ENCODE measurements around the gene ARHGAP27. TPM values are rescaled to one million over a fixed set of nuclear protein-coding genes. Genes with fewer than 3 reads are reported as not detected.

Gene ARHGAP27
- total and polyA plus RNA-seq, 2 donors (not counting 1 experiment from before 2014, with no cell fraction given): 0.57 to 3.3 TPM

DNA sequence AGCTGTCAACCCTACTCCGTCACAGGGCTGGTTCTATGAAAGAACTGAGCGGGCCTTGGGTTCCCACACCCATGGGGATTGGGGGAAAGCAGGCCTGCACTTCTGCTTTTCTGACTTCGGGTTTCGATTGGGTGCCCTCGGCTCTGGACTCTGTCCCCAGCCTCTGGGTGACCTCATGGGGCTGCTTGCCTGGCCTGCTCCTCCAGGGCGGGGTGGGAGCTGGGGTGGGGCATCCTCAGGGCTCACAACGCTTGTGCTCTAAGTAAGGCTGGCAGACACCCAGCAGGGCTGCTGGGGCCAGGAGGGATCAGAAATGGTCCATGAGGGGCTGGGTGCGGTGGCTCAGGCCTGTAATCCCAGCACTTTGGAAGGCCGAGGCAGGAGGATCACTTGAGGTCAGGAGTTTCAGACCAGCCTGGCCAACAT lies 19.2 kb downstream of the ARHGAP27 start:
- no peak overlapping the region for H3K4me3 ChIP-seq (replicated peaks in 1 of 4; ENCODE audit: control extremely low read depth in 1 of 4, insufficient read depth in 1 of 4, low read depth in 3 of 4, low read length in 4 of 4)
- DNase-seq (ENCODE audit: low read depth in 2 of 2): no peak
- no peak overlapping the region for H2AFZ ChIP-seq (ENCODE audit: low read length)
- no peaks in the 10 kb centered on the region for H3K79me2 ChIP-seq (ENCODE audit: control insufficient read depth, insufficient read depth, low read length)
- H3K27ac ChIP-seq (ENCODE audit: insufficient read depth, low read length): no peak overlapping the region
- H3K9ac ChIP-seq (ENCODE audit: insufficient read depth, low read length): no peak overlapping the region
- H3K27me3 ChIP-seq (ENCODE audit: control insufficient read depth, insufficient read depth, low read length): peaks cover 4% of the 10 kb centered on the region
- TF ChIP-seq, protein P1, sequence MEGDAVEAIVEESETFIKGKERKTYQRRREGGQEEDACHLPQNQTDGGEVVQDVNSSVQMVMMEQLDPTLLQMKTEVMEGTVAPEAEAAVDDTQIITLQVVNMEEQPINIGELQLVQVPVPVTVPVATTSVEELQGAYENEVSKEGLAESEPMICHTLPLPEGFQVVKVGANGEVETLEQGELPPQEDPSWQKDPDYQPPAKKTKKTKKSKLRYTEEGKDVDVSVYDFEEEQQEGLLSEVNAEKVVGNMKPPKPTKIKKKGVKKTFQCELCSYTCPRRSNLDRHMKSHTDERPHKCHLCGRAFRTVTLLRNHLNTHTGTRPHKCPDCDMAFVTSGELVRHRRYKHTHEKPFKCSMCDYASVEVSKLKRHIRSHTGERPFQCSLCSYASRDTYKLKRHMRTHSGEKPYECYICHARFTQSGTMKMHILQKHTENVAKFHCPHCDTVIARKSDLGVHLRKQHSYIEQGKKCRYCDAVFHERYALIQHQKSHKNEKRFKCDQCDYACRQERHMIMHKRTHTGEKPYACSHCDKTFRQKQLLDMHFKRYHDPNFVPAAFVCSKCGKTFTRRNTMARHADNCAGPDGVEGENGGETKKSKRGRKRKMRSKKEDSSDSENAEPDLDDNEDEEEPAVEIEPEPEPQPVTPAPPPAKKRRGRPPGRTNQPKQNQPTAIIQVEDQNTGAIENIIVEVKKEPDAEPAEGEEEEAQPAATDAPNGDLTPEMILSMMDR (conservative IDR thresholded peaks at IDR 0.05 in 1 of 2, IDR thresholded peaks at IDR 0.05 in 1 of 2; ENCODE audit: low read depth in 1 of 2, low read length in 2 of 2): no peak
- no peak for TF ChIP-seq EZH2 (IDR thresholded peaks at IDR 0.05; ENCODE audit: low read length, missing control alignments)
- no peaks in the 10 kb centered on the region for H3K36me3 ChIP-seq (ENCODE audit: control insufficient read depth, insufficient read depth, low read length)
- no peaks in the 10 kb centered on the region for H3K9me3 ChIP-seq (ENCODE audit: control insufficient read depth, insufficient read depth, low read depth, low read length)
- H3K4me2 ChIP-seq (ENCODE audit: extremely low read depth, insufficient read depth, low read length): no peak overlapping the region
- no peaks in the 10 kb centered on the region for H3K4me1 ChIP-seq (ENCODE audit: control insufficient read depth, extremely low read depth, insufficient read depth, low read length)
- peaks cover 2% of the 10 kb centered on the region for H4K20me1 ChIP-seq (ENCODE audit: control insufficient read depth, extremely low read depth, insufficient read depth, low read length)

DNA sequence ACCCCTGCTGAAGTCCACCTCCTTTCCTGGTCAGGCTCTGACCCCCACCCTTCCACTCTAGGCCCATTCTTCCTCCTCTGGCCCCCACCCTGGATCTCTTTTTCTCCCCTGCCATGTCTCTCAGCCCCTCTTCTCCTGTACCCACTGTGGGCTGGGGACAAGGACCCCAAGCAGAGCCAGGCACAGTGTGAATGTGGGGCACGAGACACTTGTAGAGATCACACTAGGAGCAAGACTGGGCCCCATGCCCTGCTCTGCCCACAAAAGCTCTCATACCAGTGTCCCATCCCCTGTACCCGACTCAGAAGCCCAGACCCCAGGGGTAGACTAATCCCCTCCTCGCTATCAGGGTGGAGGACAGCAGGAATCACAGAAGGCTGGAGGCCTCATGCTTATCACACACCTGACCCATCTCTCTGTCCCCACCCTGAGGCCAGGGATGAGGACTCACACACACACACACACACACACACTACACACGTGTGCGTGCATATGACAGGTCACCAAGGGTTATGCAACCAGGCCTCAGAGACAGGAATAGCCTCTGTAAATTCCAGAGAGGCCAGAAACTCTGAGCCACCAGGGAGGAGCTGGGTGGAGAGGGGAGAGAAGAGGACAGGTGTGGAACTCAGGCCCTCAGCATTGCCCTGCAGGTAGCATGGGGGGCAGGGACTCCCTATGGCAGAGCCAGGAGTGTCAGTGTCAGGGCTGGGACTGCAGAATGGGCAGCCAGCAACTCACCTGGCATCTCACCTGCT lies 21.1 kb downstream of the ARHGAP27 start:
- no peak for TF ChIP-seq EZH2 (IDR thresholded peaks at IDR 0.05; ENCODE audit: low read length, missing control alignments)
- TF ChIP-seq, protein P1 (conservative IDR thresholded peaks at IDR 0.05 in 1 of 2, IDR thresholded peaks at IDR 0.05 in 1 of 2; ENCODE audit: low read depth in 1 of 2, low read length in 2 of 2): no peak
- Histone ChIP-seq H4K20me1 (ENCODE audit: control insufficient read depth, extremely low read depth, insufficient read depth, low read length) (peaks cover 2% of the 10 kb centered on the region), H3K4me1 (ENCODE audit: control insufficient read depth, extremely low read depth, insufficient read depth, low read length) (no peaks in the 10 kb centered on the region), H3K27ac (ENCODE audit: insufficient read depth, low read length) (no peak overlapping the region), H3K4me3 (replicated peaks in 1 of 4; ENCODE audit: control extremely low read depth in 1 of 4, insufficient read depth in 1 of 4, low read depth in 3 of 4, low read length in 4 of 4) (no peak overlapping the region), H3K36me3 (ENCODE audit: control insufficient read depth, insufficient read depth, low read length) (no peaks in the 10 kb centered on the region), H3K27me3 (ENCODE audit: control insufficient read depth, insufficient read depth, low read length) (peaks cover 4% of the 10 kb centered on the region), H3K79me2 (ENCODE audit: control insufficient read depth, insufficient read depth, low read length) (no peaks in the 10 kb centered on the region), H3K4me2 (ENCODE audit: extremely low read depth, insufficient read depth, low read length) (no peak overlapping the region), H3K9ac (ENCODE audit: insufficient read depth, low read length) (no peak overlapping the region), H3K9me3 (ENCODE audit: control insufficient read depth, insufficient read depth, low read depth, low read length) (no peaks in the 10 kb centered on the region), H2AFZ (ENCODE audit: low read length) (no peak overlapping the region)
- DNase-seq (ENCODE audit: low read depth in 2 of 2): no peak

DNA sequence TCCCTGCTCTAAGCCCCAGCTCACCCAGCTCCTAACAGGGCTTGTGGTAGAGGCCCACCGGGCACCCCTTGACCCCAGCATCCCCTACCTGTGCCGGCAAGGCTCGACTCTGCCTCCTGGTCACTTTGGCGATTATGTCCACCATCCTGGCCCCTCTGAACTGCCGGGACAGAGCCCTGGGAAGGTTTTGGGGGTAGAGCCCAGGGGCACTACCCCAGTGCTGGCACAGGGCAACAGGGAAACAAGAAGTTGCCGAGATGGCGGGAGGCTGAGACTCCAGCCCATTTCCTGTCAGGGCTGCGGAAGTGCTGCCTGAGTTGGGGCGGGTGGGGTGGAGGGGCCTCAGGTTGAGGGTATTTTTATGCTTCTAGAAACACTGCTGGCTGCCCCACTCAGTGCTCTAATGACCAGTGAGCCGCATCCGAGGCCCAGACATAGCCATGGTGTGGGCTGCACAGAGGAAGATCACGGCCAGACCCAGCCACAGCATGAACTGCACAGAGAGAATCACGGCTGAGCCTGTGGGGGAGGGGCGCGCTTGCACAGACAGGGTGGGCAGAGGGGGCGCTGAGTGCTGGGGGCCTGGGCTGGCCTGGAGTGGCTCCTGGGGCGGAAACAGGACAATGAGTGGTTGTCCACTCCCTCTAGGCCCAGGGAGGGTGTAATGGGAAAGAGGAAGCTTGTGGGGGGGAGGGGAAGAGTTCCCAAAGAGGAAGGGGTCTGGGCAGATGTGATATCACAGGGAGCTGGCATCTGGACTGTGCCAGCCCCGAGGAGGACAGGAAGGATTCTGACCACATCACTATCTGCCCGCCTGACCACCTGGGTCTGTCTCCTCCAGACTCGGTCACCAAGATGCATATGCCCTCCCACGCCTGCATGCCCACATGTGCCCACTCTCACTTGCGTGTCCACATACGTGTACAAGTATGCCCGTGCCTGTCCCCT lies 22.3 kb downstream of the ARHGAP27 start:
- TF ChIP-seq, protein P1 (conservative IDR thresholded peaks at IDR 0.05 in 1 of 2, IDR thresholded peaks at IDR 0.05 in 1 of 2; ENCODE audit: low read depth in 1 of 2, low read length in 2 of 2): no peak
- no peak for TF ChIP-seq EZH2 (IDR thresholded peaks at IDR 0.05; ENCODE audit: low read length, missing control alignments)
- no peak overlapping the region for H3K4me2 ChIP-seq (ENCODE audit: extremely low read depth, insufficient read depth, low read length)
- peaks cover 8% of the 10 kb centered on the region for H3K27me3 ChIP-seq (ENCODE audit: control insufficient read depth, insufficient read depth, low read length)

More for the DNA sequence above, 22.3 kb downstream of the ARHGAP27 start:
- no peaks in the 10 kb centered on the region for H3K9me3 ChIP-seq (ENCODE audit: control insufficient read depth, insufficient read depth, low read depth, low read length)
- no peak overlapping the region for H3K27ac ChIP-seq (ENCODE audit: insufficient read depth, low read length)
- H3K9ac ChIP-seq (ENCODE audit: insufficient read depth, low read length): no peak overlapping the region
- H2AFZ ChIP-seq (ENCODE audit: low read length): no peak overlapping the region
- H3K36me3 ChIP-seq (ENCODE audit: control insufficient read depth, insufficient read depth, low read length): no peaks in the 10 kb centered on the region
- DNase-seq (ENCODE audit: low read depth in 2 of 2): no peak
- H3K79me2 ChIP-seq (ENCODE audit: control insufficient read depth, insufficient read depth, low read length): no peaks in the 10 kb centered on the region
- H3K4me1 ChIP-seq (ENCODE audit: control insufficient read depth, extremely low read depth, insufficient read depth, low read length): peaks cover 2% of the 10 kb centered on the region
- no peak overlapping the region for H3K4me3 ChIP-seq (replicated peaks in 1 of 4; ENCODE audit: control extremely low read depth in 1 of 4, insufficient read depth in 1 of 4, low read depth in 3 of 4, low read length in 4 of 4)
- H4K20me1 ChIP-seq (ENCODE audit: control insufficient read depth, extremely low read depth, insufficient read depth, low read length): peaks cover 2% of the 10 kb centered on the region
